HG03097 (cell line): ENCODE results near the gene HLA-DOB.
"Not testable (repeated sequence)": the region's sequence is repeated elsewhere in the genome, so short reads cannot be mapped to it uniquely, and the experiment has no call there.

Source experiments
- ATAC-seq: cut with Tn5 transposase; IDR thresholded peaks from one replicate; pipeline ENCODE4 v1.9.1; 2021; ENCODE audit not compliant: unreplicated experiment, low FRiP score

The HLA-DOB gene

DNA sequence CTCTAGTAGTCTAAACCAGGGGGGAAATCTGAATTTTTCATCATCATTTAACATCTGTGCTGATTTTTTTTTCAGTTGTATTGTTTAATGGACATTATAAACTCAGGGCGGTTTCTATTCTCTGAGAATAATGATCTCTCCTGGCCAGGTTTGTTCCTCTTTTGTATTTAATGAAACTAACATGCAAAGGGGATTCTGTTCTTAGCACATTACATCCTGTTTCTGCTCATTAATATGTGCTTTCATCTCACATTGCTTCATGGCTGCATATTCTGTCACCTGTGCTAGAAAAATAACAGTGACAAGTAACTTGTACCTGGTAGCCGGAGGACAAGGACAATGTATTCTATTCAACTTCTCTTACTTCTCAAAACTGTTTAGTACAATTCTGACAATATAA is 806 bp downstream of the HLA-DOB start:
- peak; percentile 48 for ATAC-seq

DNA sequence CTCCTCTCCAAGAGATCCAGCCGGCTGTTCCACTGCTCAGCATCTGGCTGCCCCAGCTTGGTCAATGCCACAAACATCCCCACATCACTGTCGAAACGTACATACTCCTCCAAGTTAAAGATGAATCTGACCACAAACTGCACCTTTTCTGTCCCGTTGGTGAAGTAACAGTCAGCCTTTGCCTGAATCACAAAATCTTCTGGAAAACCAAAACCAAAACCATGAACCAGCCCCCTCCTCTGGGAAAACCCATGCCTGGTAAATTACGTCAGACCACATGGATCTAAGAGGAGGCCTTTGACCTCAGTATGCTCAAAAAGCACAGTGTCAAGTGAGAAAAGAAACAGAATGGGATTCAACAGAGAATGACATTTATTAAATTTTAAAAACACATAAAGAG is 1.7 kb downstream of the HLA-DOB start:
- ATAC-seq, result no peak

DNA sequence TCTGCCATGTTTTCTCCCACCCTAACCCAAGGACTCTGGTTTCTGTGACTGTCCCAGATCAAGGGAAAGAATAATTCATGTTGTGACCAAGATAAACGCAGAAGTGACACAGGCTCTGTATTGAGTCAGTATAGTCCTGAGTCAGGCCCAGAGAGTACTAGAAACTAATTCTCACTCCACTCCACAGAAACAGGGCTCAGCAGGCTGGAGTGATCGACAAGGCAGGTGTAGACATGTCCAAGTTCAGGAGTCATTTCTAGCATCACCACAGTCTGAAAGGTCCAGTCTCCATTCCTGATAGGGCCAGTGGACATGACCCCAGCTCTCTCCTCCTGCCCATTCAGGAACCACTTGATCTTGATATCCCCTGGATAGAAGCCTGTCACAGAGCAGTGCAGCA is 2.7 kb downstream of the HLA-DOB start:
- no peak for ATAC-seq

DNA sequence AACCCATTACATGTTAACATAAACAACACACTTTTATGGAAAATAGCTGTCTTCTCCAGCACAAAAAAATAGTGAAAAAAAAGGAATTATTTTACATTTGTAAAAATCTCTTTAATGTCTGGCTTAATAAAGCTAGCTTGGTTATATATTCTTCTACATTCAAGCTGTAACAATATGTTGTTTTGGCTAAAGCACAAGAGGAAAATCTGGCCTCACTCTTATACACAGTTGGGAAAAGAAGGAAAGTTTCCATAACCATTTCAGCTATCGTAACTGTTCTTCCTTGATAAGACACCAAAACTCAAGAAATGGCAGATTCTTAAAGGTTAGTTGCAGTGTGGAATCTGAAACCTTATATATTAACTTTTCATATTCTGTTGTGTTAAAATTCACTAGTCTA is 7.6 kb downstream of the HLA-DOB start:
- no peak for ATAC-seq

DNA sequence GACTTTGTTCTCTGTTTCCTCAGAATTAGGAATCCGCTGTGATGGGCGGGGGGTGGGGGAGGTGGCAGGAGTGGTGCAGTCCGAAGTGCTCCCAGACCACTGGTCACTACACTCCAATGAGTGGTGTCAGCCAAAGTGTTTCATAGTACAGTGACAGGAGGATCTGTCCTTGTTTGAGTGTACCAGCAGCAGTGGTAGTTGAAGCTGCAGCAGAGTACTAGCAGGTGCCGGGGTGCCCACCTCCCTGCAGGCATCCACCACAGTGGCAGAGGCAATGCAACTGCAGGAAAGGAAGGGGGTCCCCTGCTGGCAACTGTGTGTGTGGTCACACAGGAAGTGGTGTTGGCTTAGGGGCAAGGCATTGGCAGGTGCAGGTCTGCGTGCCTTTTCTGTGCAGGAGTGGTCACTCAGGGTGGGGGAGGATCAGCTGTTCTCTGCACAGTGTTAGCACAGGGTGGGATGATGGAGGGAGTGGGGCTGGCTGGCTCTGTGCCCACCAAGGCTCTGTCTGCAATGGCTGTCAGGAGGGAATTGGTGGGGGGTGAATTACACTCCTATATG is 9.7 kb downstream of the HLA-DOB start:
- ATAC-seq, result no peak

DNA sequence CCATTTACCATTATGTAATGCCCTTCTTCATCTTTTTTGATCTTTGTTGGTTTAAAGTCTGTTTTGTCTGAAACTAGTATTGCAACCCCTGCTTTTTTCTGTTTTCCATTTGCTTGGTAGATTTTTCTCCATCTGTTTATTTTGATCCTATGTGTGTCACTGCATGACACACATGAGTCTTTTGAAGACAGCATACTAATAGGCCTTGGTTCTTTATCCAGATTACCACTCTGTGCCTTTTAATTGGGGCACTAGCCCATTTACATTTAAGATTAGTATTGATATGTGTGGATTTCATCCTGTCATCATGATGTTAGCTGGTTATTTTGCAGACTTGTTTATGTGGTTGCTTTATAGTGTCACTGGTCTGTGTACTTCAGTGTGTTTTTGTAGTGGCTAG is 11.4 kb downstream of the HLA-DOB start:
- ATAC-seq, result not testable (repeated sequence)

DNA sequence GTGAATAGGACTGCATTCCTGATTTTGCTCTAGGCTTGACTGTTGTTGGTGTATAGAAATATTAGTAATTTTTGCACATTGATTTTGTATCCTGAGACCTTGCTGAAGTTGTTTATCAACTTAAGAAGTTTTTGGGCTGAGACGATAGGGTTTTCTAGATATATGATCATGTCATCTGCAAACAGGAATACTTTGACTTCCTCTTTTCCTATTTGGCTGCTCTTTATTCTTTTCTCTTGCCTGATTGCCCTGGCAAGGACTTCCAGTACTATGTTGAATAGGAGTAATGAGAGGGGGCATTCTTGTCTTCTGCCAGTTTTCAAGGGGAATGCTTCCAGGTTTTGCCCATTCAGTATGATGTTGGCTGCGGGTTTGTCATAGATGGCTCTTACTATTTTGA is 13.4 kb downstream of the HLA-DOB start:
- no peak for ATAC-seq

DNA sequence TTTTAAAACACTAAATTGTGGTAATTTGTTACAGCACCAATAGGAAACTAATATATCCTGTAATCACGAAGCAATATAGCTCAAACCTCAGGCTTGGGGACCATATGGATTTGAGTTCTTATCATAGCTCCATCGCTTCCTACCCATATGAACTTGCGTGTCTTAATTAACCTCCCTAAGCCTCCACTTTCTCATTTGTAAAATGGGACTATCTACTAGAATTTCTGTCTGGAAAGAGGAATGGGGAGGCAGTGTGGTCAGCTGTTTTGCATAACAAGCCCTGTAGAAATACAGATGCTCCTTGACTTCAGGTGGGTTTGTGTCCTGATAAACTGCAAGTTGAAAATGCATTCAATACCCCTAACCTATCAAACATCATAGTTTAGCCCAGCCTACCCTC is 17.1 kb downstream of the HLA-DOB start:
- ATAC-seq, result no peak

DNA sequence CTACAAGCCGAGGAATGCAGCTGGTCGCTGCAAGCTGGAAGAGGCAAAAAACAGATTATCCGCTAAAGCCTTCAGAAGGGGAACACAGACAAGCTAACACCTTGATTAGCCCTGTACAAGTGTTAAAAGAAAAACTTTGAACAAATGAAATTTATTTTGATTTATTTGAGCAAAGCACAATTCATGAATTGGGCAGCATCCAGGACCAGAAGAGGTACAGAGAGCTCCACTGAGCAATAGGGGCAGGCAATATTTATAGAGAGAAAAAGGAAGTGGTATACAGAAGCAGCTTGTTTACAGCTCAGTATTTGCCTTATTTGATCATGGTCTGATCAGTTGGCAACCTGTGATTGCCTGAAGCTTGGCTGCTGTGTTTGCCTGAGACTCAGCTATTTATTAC is 17.6 kb downstream of the HLA-DOB start:
- no peak for ATAC-seq

DNA sequence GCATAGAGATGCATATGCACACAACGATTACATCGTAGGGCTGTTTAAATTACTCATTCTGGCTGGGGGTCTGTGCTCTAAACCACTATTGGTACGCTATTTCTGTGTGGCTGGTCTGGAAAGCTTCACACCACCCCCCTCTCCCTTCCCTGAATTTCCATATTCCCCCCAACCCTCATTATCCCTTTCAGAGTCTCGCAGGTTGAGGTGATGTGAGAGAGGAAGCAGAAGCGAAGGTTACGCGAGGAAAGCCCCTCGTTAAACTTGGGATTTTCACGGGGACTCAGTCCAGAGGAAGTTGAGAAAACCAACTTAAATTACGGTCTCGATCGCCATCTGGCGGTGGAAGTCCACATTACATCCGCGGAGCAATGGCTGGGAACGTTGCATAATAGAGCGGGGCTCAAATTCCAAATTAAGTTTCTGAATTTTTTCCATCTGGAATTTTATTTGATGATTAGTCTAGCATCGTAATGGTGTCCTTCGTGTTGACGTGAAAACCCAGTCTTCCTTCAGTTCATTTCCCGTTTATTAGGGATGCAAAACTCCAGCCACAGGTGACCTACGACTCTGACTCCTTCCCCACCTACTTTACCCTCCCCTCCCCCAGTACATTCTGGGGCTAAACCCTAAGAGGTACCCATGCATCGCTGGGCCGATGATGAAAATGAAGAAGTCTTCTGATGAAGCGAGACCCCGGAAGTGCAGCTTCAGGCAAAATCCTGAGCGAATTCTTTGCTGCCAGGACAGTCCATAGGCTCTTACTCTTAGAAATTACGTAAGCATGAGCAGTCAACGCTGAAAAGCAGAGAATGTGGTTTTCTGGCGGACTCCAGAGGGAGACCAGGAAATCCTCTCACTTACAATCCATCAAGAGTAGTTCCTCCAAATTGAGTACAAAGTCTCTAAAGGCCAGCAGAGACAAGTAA is 19.7 kb downstream of the HLA-DOB start:
- ATAC-seq, result no peak

DNA sequence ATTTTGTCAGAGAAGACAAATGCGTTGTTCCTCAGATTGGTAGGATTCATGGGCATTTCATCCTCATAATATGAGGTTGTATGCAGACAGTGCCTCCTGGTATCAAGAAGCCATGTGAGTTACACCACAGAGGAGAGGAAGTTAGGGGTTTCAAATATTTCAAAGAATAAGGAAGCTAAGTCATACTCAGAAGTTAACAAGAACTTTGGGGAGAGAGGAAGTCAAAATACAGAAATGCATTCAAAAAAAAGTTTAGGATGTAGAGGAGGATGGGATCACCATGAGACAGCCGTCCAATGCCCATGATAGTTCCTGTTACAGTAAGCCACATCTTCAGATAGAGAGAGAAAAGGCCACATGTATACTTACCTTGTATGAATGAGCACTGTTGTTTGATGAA is 22.3 kb downstream of the HLA-DOB start:
- no peak for ATAC-seq

DNA sequence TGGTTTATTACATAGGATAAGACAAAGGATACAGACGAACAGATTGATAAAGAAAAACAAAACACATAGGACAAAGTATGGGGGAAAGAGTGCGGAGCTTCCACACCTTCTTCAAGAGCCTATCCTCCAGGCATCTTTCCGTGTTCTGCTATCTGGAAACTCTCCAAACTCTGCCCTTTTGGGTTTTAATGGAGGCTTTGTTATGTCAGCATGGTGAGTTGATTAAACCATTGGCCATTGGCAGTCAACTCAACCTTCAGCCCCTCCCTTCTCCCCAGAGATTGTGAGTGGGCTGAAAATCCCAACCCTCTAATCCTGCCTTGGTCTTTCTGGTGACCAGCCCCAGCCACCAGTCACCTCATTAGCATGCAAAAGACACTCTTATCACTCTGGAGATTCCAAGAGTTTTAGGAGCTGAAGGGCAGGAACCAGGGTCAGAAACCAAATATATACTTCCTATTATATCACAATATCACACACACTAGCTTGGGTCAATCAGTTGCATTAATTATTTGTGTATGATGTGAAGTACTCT is 23.8 kb downstream of the HLA-DOB start:
- ATAC-seq, result no peak

DNA sequence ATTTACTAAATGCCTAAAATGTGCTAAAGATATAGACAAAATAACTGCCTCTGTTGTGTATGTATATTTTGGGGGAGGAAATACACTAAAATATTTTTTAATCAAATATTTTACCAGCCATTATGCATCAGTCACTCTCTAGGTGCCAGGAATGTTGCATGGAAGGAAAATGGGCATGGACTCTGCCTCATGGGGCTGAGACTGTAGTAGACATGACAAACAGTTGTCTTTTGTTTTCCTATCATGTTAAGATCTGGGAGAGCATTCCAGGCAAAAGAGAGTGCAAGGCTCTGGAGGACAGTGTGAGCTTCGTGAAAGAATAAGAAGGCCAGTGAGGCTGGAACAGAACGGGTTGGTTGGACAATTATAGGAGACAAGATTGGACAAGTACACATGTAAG is 26.5 kb downstream of the HLA-DOB start:
- ATAC-seq, result no peak

DNA sequence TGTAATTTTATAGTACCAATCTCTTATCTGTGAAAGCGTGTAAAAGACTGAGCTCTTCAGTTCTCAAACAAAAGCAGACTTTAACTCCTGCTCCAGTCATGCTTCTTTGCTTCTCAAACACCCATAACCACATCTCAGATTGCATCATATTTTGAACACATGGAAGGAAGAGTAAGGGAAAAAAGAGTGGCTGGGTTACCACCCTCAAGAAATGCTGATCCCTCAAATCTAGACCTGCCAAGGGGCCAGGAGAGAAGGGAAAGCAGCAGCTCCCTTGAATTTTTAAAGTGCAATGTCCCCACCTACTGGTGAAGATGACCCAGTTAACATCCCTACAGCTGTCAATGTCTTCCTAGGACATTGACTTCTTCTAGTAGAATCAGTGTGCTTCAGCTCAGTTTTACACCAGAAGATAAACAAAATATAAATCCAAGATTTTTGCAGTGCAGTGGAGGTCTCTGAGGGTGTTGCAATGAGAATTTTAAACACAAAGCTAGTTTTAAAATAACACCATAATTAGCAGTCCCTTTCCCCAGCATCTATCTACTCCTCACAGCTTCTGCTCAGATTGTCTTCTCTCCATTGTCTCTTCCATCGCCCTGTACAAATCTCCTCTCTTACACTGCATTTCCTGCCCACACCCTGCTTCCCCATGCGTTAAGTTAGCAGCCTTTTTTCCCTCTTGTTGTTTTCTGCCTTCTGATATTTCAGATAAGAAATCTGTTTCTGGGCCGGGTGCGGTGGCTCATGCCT is 30.8 kb downstream of the HLA-DOB start:
- ATAC-seq, result no peak

DNA sequence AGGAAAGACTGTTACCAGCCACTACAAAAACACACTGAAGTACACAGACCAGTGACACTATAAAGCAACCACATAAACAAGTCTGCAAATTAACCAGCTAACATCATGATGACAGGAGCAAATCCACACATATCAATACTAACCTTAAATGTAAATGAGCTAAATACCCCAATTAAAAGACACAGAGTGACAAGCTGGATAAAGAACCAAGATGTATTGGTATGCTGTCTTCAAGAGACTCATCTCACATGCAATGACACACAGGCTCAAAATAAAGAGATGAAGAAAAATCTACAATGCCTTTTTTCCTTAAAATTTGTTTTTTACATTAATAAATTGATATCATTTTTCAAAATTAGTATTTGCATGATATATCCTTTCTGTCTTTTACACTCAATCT is 33.9 kb downstream of the HLA-DOB start:
- not testable (repeated sequence) for ATAC-seq

DNA sequence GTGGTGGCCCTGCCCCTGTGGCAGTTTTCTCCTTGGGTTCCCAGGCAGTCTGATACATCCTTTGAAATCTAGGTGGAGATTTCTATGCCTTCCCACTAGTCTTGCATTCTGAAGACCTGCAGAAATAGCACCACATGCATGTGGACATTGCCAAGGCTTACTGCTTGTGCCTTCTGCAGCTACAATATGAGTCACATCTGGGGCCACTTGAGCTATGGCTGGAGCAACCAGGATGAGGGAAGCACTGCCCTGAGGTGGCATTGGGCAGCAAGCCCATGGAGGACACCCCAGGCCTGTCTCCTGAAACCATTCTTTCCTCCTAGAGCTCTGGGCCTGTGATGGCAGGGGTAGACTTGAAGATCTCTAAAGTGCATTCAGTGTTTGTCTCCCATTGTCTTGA is 37.8 kb downstream of the HLA-DOB start:
- no peak for ATAC-seq

DNA sequence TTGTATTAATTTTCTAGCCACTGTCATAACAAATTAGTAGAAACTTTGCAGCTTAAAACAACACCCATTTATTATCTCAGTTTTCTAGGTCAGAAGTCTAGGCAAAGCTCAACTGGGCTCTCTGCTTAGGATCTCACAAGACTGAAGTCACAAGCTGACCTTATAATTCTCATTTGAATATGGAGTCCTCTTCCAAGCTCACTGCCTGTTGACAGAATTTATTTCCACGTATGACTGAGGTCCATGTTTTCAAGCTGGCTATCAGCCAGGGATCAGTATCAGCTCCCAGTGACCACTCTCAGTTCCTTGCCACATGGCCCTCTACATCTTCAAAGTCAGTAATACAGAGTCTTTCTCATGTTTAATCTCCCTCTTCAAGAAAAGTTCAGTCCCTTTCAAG is 41.7 kb downstream of the HLA-DOB start:
- no peak for ATAC-seq

DNA sequence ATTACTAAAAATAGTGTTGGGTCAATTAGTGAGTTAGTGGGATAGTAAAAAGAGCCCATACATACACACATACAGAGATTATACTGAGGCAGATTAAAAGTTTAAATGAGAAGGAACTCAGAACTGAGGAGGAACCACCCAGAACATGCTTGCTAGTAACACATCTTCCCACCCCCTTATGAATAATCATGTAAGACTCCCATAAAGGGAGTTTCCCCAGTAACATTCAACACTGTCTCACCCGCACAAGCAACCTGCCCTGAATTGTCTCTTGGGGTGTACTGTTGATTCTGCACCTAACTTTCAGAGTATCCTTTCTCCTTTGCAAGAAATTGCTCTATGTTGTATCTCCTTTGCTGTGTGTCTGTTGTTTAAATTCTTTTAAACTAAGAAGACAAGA is 42.4 kb downstream of the HLA-DOB start:
- ATAC-seq, result no peak

DNA sequence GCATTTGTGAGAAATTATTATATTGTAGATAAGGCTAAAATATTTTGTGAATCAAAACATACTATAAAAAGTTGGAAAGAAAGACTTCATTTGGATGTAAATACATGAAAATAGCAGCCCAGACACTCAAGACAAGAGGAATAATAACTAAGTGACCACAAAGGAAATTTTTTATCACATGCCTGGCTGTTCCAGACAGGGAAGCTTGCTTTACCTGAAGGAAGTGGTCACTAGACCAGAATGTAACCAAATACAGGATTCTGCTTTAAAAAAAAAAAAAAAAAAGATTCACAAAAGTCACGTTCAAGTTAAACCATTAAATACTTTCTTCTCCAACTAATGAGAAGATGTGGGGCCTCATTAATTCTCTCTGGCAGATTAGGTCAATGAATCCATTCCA is 44.1 kb downstream of the HLA-DOB start:
- no peak for ATAC-seq

DNA sequence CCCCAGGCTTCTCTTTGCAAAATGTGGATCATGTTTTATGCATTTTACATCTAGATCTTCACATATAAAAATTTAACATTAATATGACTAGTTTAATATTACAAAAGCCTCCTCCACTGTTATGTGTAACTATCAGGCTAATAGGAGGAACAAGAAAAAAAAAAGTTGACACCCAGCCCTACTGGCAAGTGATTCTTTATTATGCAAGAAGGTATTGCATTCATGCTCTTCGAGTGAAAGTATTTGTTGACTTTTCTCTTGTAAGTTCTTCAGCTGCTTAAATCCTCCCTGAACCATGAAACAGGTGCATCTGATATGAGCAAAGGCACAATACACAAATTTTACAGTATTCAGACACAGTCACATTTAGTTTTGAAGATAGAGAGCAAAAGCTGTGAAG is 52.8 kb downstream of the HLA-DOB start:
- no peak for ATAC-seq

DNA sequence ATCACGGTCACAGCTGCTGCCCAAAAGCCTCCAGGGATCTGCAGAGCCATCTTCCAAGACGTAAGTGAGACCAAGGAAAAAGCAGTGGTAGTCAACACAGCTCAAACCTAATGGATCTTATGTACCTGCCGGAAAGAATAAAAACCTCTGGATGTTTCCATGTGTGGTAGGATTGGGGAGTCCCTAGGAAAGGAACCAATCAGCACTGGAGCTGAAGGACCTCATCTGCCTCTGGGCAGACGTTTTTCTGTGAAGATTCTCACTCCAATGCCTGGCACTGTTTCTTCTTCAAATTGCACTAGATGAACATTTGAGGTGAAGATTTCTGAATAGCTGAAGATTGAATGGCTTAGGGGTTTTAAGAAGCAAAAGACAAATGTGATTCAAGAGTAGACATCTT is 53.4 kb downstream of the HLA-DOB start, which contains the start of gene HLA-DQB2:
Gene HLA-DQB2, minus strand, starts transcription at position 112 of the 400 bp plus-strand sequence. Its CDS starts 62 bp downstream, at position 50.
- ATAC-seq, result no peak
